ENCODE data around the gene PELI1.

- TF ChIP-seq CTCF (tag by site-specific recombination; IDR thresholded peaks at IDR 0.05) (no peak), ZNF274 (IDR thresholded peaks at IDR 0.05; ENCODE audit: low read length) (no peak), ZNF274 (tag by site-specific recombination; IDR thresholded peaks at IDR 0.05; ENCODE audit: borderline replicate concordance) (no peak), ZNF391 (tag by site-specific recombination; IDR thresholded peaks at IDR 0.05; ENCODE audit: borderline replicate concordance, low read depth) (no peak), SCRT1 (tag by site-specific recombination; IDR thresholded peaks at IDR 0.05; ENCODE audit: borderline replicate concordance) (no peak), ZNF138 (tag by site-specific recombination; IDR thresholded peaks at IDR 0.05; ENCODE audit: borderline replicate concordance) (no peak), ZNF701 (tag by site-specific recombination; IDR thresholded peaks at IDR 0.05) (no peak), ZNF184 (tag by site-specific recombination; IDR thresholded peaks at IDR 0.05) (no peak), ZNF133 (tag by site-specific recombination; IDR thresholded peaks at IDR 0.05) (no peak), EGR2 (tag by site-specific recombination; IDR thresholded peaks at IDR 0.05; ENCODE audit: low read depth) (peak; percentile 54), ZNF23 (tag by site-specific recombination; IDR thresholded peaks at IDR 0.05; ENCODE audit: borderline replicate concordance) (no peak)
- TF ChIP-seq, protein P1, sequence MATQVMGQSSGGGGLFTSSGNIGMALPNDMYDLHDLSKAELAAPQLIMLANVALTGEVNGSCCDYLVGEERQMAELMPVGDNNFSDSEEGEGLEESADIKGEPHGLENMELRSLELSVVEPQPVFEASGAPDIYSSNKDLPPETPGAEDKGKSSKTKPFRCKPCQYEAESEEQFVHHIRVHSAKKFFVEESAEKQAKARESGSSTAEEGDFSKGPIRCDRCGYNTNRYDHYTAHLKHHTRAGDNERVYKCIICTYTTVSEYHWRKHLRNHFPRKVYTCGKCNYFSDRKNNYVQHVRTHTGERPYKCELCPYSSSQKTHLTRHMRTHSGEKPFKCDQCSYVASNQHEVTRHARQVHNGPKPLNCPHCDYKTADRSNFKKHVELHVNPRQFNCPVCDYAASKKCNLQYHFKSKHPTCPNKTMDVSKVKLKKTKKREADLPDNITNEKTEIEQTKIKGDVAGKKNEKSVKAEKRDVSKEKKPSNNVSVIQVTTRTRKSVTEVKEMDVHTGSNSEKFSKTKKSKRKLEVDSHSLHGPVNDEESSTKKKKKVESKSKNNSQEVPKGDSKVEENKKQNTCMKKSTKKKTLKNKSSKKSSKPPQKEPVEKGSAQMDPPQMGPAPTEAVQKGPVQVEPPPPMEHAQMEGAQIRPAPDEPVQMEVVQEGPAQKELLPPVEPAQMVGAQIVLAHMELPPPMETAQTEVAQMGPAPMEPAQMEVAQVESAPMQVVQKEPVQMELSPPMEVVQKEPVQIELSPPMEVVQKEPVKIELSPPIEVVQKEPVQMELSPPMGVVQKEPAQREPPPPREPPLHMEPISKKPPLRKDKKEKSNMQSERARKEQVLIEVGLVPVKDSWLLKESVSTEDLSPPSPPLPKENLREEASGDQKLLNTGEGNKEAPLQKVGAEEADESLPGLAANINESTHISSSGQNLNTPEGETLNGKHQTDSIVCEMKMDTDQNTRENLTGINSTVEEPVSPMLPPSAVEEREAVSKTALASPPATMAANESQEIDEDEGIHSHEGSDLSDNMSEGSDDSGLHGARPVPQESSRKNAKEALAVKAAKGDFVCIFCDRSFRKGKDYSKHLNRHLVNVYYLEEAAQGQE (tag by site-specific recombination; IDR thresholded peaks at IDR 0.05), result no peak
Observed at GRCh38 chr2:64133828-64134227, 10.4 kb downstream of the PELI1 start.
